ENCODE data around the gene PTPN23. TPM values are rescaled to one million over a fixed set of nuclear protein-coding genes. Genes with fewer than 3 reads are reported as not detected.

Gene PTPN23
- total RNA-seq, 4 donors from 2014 or later = 34.3 to 49.6 (median 37.8) TPM

- no peak for TF ChIP-seq CTCF (IDR thresholded peaks at IDR 0.05)
- TF ChIP-seq POLR2A (IDR thresholded peaks at IDR 0.05) = no peak
- intact Hi-C loops (cut with DNase I; ENCODE audit: low total_unique reads) = loop anchor here (2.0 to 10.0 kb wide), 2 partner anchors 57 to 375 kb away; no protein-coding TSS in a partner anchor
- 96% methylated on average over 5 of the region's 5 CpGs for WGBS, 2 donors
- no peak for DNase-seq (ENCODE audit: low spot score in 2 of 2)
- H3K4me3 ChIP-seq (ENCODE audit: low read depth, poor library complexity, severe bottlenecking) = no peak overlapping the region
These were observed 39.2 kb downstream of the PTPN23 start for GRCh38 chr3:47420044-47420430.

GRCh38 chr3:47420511-47421484 lies 40.0 kb downstream of the PTPN23 start:
- intact Hi-C loops (cut with DNase I; ENCODE audit: low total_unique reads) = loop anchor here (2.0 to 10.0 kb wide), 2 partner anchors 56 to 374 kb away; no protein-coding TSS in a partner anchor
- peak; percentile 87 to 98 for DNase-seq (ENCODE audit: low spot score in 2 of 2)
- H3K4me3 ChIP-seq (ENCODE audit: low read depth, poor library complexity, severe bottlenecking) = no peak overlapping the region
- no peak for TF ChIP-seq POLR2A (IDR thresholded peaks at IDR 0.05)
- peak in 1 of 3 donors; percentile 77 for TF ChIP-seq CTCF (IDR thresholded peaks at IDR 0.05)
- 70% methylated on average over 28 to 29 of the region's 29 CpGs for WGBS, 2 donors

- DNase-seq (ENCODE audit: low spot score in 2 of 2) = no peak
- TF ChIP-seq POLR2A (IDR thresholded peaks at IDR 0.05) = no peak
- no peak for TF ChIP-seq CTCF (IDR thresholded peaks at IDR 0.05)
- intact Hi-C loops (cut with DNase I; ENCODE audit: low total_unique reads) = loop anchor here (2.0 to 10.0 kb wide), 2 partner anchors 55 to 373 kb away; no protein-coding TSS in a partner anchor
- no peak overlapping the region for H3K4me3 ChIP-seq (ENCODE audit: low read depth, poor library complexity, severe bottlenecking)
- WGBS, 2 donors = 58 to 61% methylated on average over 8 to 9 of the region's 13 CpGs
These were observed 41.2 kb downstream of the PTPN23 start for GRCh38 chr3:47421741-47422649.

GRCh38 chr3:47422743-47423142 lies 41.9 kb downstream of the PTPN23 start:
- intact Hi-C loops (cut with DNase I; ENCODE audit: low total_unique reads) = loop anchor here (10.0 kb wide), 1 partner anchor 372 kb away; no protein-coding TSS in a partner anchor
- 79 to 82% methylated on average over 9 of the region's 9 CpGs for WGBS, 2 donors

More at GRCh38 chr3:47422743-47423142, 41.9 kb downstream of the PTPN23 start:
- no peak overlapping the region for H3K4me3 ChIP-seq (ENCODE audit: low read depth, poor library complexity, severe bottlenecking)
- TF ChIP-seq POLR2A (IDR thresholded peaks at IDR 0.05) (no peak), CTCF (IDR thresholded peaks at IDR 0.05) (no peak)
- DNase-seq (ENCODE audit: low spot score in 2 of 2) = no peak

All from lower leg skin (tissue), 4 donors.